ENCODE measurements around the gene NUDT17.

DNA sequence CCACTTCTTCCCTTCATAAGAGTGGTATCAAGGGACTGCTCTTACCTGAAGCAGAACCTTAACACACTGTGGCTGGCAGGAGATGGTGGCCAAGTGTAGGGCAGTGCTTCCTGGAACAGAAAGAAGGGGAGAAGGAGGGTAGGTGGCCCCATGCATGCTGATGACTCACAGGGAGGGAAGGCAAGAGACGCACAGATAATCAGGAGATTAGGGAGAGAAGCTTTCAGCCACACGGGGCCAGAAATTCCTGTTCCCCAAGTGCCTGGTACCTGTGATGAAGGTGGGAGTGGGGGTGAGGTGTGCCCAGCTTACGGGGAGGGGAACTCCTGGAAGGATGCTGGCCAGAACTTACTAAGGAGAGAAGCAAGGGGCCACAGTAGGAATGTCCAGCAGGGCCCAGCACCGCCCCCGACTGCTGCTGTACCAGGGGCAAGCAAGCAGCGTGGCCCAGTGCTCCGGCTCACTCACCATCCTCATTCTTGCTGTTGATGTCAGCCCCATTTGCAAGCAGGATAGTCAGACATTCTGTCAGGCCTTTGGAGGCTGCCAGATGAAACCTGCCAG is 32.6 kb downstream of the NUDT17 start:
- TF ChIP-seq, protein P1, sequence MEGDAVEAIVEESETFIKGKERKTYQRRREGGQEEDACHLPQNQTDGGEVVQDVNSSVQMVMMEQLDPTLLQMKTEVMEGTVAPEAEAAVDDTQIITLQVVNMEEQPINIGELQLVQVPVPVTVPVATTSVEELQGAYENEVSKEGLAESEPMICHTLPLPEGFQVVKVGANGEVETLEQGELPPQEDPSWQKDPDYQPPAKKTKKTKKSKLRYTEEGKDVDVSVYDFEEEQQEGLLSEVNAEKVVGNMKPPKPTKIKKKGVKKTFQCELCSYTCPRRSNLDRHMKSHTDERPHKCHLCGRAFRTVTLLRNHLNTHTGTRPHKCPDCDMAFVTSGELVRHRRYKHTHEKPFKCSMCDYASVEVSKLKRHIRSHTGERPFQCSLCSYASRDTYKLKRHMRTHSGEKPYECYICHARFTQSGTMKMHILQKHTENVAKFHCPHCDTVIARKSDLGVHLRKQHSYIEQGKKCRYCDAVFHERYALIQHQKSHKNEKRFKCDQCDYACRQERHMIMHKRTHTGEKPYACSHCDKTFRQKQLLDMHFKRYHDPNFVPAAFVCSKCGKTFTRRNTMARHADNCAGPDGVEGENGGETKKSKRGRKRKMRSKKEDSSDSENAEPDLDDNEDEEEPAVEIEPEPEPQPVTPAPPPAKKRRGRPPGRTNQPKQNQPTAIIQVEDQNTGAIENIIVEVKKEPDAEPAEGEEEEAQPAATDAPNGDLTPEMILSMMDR (conservative IDR thresholded peaks at IDR 0.05; ENCODE audit: low read depth in 2 of 2) = no peak
- TF ChIP-seq EZH2 (IDR thresholded peaks at IDR 0.05; ENCODE audit: low read depth, unreplicated experiment) (no peak), ZNF331 (CRISPR knock-in tag; IDR thresholded peaks at IDR 0.05; ENCODE audit: low read depth) (no peak)
- TF ChIP-seq, protein P2, sequence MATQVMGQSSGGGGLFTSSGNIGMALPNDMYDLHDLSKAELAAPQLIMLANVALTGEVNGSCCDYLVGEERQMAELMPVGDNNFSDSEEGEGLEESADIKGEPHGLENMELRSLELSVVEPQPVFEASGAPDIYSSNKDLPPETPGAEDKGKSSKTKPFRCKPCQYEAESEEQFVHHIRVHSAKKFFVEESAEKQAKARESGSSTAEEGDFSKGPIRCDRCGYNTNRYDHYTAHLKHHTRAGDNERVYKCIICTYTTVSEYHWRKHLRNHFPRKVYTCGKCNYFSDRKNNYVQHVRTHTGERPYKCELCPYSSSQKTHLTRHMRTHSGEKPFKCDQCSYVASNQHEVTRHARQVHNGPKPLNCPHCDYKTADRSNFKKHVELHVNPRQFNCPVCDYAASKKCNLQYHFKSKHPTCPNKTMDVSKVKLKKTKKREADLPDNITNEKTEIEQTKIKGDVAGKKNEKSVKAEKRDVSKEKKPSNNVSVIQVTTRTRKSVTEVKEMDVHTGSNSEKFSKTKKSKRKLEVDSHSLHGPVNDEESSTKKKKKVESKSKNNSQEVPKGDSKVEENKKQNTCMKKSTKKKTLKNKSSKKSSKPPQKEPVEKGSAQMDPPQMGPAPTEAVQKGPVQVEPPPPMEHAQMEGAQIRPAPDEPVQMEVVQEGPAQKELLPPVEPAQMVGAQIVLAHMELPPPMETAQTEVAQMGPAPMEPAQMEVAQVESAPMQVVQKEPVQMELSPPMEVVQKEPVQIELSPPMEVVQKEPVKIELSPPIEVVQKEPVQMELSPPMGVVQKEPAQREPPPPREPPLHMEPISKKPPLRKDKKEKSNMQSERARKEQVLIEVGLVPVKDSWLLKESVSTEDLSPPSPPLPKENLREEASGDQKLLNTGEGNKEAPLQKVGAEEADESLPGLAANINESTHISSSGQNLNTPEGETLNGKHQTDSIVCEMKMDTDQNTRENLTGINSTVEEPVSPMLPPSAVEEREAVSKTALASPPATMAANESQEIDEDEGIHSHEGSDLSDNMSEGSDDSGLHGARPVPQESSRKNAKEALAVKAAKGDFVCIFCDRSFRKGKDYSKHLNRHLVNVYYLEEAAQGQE (IDR thresholded peaks at IDR 0.05; ENCODE audit: unreplicated experiment) = no peak

All from GM23338 (cell line).